Endodermal cell (in vitro differentiated cells): ENCODE data around the gene LGALS9B. TPM values are rescaled to one million over a fixed set of nuclear protein-coding genes. Genes with fewer than 3 reads are reported as not detected.
"Not testable (repeated sequence)": the region's sequence is repeated elsewhere in the genome, so short reads cannot be mapped to it uniquely, and the experiment has no call there.

Experiments used
- DNase-seq: peaks from one replicate; pipeline ENCODE4 v3.0.0-alpha.2; 2017
- H3K27ac ChIP-seq: 2 replicates; pipeline ENCODE4 v1.5.1; 2013; ENCODE audit warnings: mild to moderate bottlenecking, low read depth, low read length, moderate library complexity
- H3K27me3 ChIP-seq: 2 replicates; pipeline ENCODE4 v1.6.1; 2013; ENCODE audit warnings: mild to moderate bottlenecking, low read length, moderate library complexity; ENCODE audit not compliant: insufficient read depth, control insufficient read depth, poor library complexity, severe bottlenecking
- H3K36me3 ChIP-seq: 2 replicates; pipeline ENCODE4 v1.7.0; 2013; ENCODE audit warnings: mild to moderate bottlenecking, low read length, moderate library complexity; ENCODE audit not compliant: control insufficient read depth, insufficient read depth
- H3K4me1 ChIP-seq: one replicate; pipeline ENCODE4 v1.7.0; 2013; ENCODE audit warnings: low read length; ENCODE audit not compliant: control insufficient read depth, insufficient read depth
- H3K4me3 ChIP-seq: 2 replicates; pipeline ENCODE4 v1.5.1; 2013; ENCODE audit warnings: mild to moderate bottlenecking, low read length, moderate library complexity
- H3K9ac ChIP-seq: 2 replicates; pipeline ENCODE4 v1.6.1; 2013; ENCODE audit warnings: mild to moderate bottlenecking, low read length, moderate library complexity; ENCODE audit not compliant: poor library complexity, severe bottlenecking; ENCODE audit errors: extremely low read depth
- H3K9me3 ChIP-seq: 2 replicates; pipeline ENCODE4 v1.6.1; 2013; ENCODE audit warnings: mild to moderate bottlenecking, low read length, moderate library complexity; ENCODE audit not compliant: control insufficient read depth
- H3K27ac Mint-ChIP-seq: 2 replicates; pipeline ENCODE4 v1.8.0; 2020; ENCODE audit warnings: mixed read lengths
- H3K27me3 Mint-ChIP-seq: 2 replicates; pipeline ENCODE4 v1.8.0; 2021; ENCODE audit warnings: mild to moderate bottlenecking, mixed read lengths; ENCODE audit not compliant: insufficient read depth
- H3K36me3 Mint-ChIP-seq: 2 replicates; pipeline ENCODE4 v1.8.0; 2020; ENCODE audit warnings: low read depth, mixed read lengths
- H3K4me1 Mint-ChIP-seq: 2 replicates; pipeline ENCODE4 v1.8.0; 2020; ENCODE audit warnings: mixed read lengths
- H3K4me3 Mint-ChIP-seq: 2 replicates; pipeline ENCODE4 v1.8.0; 2020; ENCODE audit warnings: mild to moderate bottlenecking, moderate library complexity, mixed read lengths
- H3K9me3 Mint-ChIP-seq: 2 replicates; pipeline ENCODE4 v1.8.0; 2020; ENCODE audit warnings: mild to moderate bottlenecking, mixed read lengths
- WGBS, 2 experiments: methylation state at CpG; one replicate each; pipeline versions ENCODE4 v1.1.5 to v1.1.7; 2013; ENCODE audit warnings: missing lambda C conversion rate in 2 of 2, mixed read lengths in 1 of 2; ENCODE audit not compliant: insufficient coverage in 1 of 2, insufficient read length in 1 of 2; 5-methylcytosine and 5-hydroxymethylcytosine counted together
- total RNA-seq, 2 donors: library from RNA; stranded (reverse); fragmentation: NEBNext Ultra II Directional in 1 of 2; extraction: Animal tissue kit (Norgen Biotek cat#: 25700) in 1 of 2; gene quantifications; 2 replicates in 1 of 2; 3 replicates in 1 of 2; pipeline ENCODE4 v1.2.1, GENCODE V29; 2021

The LGALS9B gene
- total RNA-seq, 2 donors from 2014 or later = not detected

GRCh38 chr17:20492971-20493370, 25.6 kb upstream of the LGALS9B start:
- H3K27me3 Mint-ChIP-seq, H3K4me1 Mint-ChIP-seq, H3K4me3 Mint-ChIP-seq, H3K27me3 ChIP-seq, H3K36me3 ChIP-seq, H3K27ac ChIP-seq, H3K36me3 Mint-ChIP-seq, H3K4me3 ChIP-seq, H3K27ac Mint-ChIP-seq, H3K4me1 ChIP-seq, H3K9ac ChIP-seq, H3K9me3 ChIP-seq, H3K9me3 Mint-ChIP-seq, DNase-seq: not testable (repeated sequence)
- WGBS, 2 experiments = 94% methylated on average over 4 of the region's 8 CpGs; no CpG with 5 or more reads in 1 of the 2 experiments

GRCh38 chr17:20492099-20492498, 24.8 kb upstream of the LGALS9B start:
- H3K27me3 Mint-ChIP-seq, DNase-seq, H3K9me3 ChIP-seq, H3K9ac ChIP-seq, H3K36me3 Mint-ChIP-seq, H3K4me1 Mint-ChIP-seq, H3K4me3 ChIP-seq, H3K27ac ChIP-seq, H3K4me3 Mint-ChIP-seq, H3K27me3 ChIP-seq, H3K9me3 Mint-ChIP-seq, H3K27ac Mint-ChIP-seq, H3K4me1 ChIP-seq, H3K36me3 ChIP-seq: not testable (repeated sequence)
- 70% methylated on average over 2 of the region's 6 CpGs; no CpG with 5 or more reads in 1 of the 2 experiments for WGBS, 2 experiments

GRCh38 chr17:20484930-20485329, 17.6 kb upstream of the LGALS9B start:
- H3K27me3 Mint-ChIP-seq, H3K9ac ChIP-seq, H3K4me1 ChIP-seq, H3K9me3 Mint-ChIP-seq, H3K27ac ChIP-seq, H3K4me3 Mint-ChIP-seq, H3K36me3 ChIP-seq, H3K4me3 ChIP-seq, H3K27me3 ChIP-seq, H3K36me3 Mint-ChIP-seq, H3K27ac Mint-ChIP-seq, H3K9me3 ChIP-seq: not testable (repeated sequence)
- 21% methylated on average over 5 of the region's 6 CpGs; no CpG with 5 or more reads in 1 of the 2 experiments for WGBS, 2 experiments
- peak; percentile 67 for DNase-seq
- peaks cover 10% of the 10 kb centered on the region for H3K4me1 Mint-ChIP-seq

GRCh38 chr17:20479889-20480591, 12.7 kb upstream of the LGALS9B start:
- H3K9me3 Mint-ChIP-seq, H3K9me3 ChIP-seq, H3K27me3 ChIP-seq, H3K4me3 ChIP-seq, H3K4me1 ChIP-seq, H3K27me3 Mint-ChIP-seq, H3K36me3 ChIP-seq, H3K4me3 Mint-ChIP-seq, H3K9ac ChIP-seq, H3K27ac ChIP-seq, H3K4me1 Mint-ChIP-seq, H3K36me3 Mint-ChIP-seq: not testable (repeated sequence)
- H3K27ac Mint-ChIP-seq = peak overlapping the region; percentile 74
- 89 to 92% methylated on average over 4 to 6 of the region's 8 CpGs for WGBS, 2 experiments
- DNase-seq = peak; percentile 41

DNA sequence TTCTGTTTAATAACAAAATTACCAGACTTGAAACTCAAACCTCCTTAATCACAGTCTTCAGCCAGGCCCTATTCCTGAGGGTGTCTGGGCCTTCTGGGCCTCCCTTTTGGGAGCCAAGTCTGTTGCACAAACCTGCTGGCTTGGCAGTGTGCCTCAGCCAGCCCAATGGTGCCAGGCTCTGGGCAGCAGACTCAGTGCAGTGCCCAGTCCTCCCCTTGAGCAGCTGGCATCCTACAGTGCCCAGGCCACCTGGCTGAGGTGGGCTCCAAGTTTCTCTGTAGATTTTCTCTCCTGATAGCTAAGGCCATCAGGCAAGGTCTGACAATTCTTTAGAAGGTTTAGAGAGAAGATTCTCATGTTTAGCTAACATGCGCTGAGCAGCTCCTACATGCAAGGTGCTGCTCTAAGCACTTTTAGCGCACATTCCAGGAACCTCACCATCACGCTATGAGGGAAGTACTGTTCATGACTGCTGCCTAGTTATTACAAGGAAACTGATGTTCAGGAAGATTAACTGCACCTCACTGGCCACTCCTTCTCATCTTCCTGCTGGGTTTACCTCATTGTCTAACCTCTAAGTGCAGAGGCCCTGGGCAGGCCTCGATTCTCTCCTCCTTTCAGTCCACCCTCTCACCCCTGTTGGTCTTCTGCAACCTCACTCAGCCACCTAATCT, 10.2 kb upstream of the LGALS9B start:
- H3K36me3 Mint-ChIP-seq, H3K27me3 Mint-ChIP-seq, H3K9me3 ChIP-seq, H3K9ac ChIP-seq, H3K4me3 Mint-ChIP-seq, H3K36me3 ChIP-seq, H3K4me3 ChIP-seq, H3K27me3 ChIP-seq, H3K9me3 Mint-ChIP-seq, H3K4me1 ChIP-seq, H3K27ac Mint-ChIP-seq, H3K27ac ChIP-seq, H3K4me1 Mint-ChIP-seq: not testable (repeated sequence)
- 67 to 96% methylated on average over 1 to 2 of the region's 4 CpGs for WGBS, 2 experiments
- peak; percentile 7 for DNase-seq

DNA sequence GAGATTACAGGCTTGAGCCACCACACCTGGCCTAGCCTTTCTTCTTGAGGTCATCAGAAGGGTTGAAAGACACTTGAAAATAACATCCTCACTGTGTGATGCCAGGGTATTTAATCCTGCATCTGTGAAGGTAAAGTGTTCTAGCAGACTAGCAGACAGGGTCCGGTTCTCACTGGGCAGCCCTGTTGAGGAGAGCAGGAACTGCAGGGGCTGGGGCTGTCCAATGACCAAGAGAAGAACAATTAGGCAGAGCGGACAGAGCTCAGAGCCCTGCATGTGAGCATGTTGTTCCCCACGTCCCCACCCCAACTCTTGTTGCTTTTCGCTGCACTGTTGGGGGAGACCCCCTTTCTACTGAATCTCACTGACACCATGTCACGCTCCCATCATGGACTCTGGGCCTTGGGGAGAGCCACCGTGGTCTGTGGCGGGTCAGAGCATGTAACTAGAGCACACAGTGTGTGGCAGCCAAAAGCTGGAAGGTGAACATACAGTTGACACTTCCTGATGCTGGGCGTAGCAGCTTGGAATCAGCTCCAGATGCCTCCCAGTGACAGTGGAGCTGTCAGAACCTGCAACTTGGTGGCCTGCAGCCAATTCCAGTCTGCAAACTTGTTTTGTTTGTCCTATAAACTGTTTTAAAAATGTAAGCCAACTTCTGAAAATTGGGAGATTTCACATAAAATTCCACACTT, 7.9 kb upstream of the LGALS9B start:
- H3K27ac ChIP-seq, H3K4me3 Mint-ChIP-seq, H3K36me3 Mint-ChIP-seq, H3K27me3 Mint-ChIP-seq, H3K36me3 ChIP-seq, H3K9me3 Mint-ChIP-seq, H3K4me1 ChIP-seq, H3K27ac Mint-ChIP-seq, H3K9ac ChIP-seq, H3K4me1 Mint-ChIP-seq, H3K9me3 ChIP-seq, H3K4me3 ChIP-seq, H3K27me3 ChIP-seq: not testable (repeated sequence)
- peak; percentile 30 for DNase-seq
- WGBS, 2 experiments = 95% methylated on average over 6 of the region's 8 CpGs; no CpG with 5 or more reads in 1 of the 2 experiments

- H3K4me1 Mint-ChIP-seq, H3K4me3 ChIP-seq, H3K36me3 Mint-ChIP-seq, H3K9me3 Mint-ChIP-seq, H3K9me3 ChIP-seq, H3K4me3 Mint-ChIP-seq, H3K27ac Mint-ChIP-seq, H3K4me1 ChIP-seq, H3K9ac ChIP-seq, H3K27me3 Mint-ChIP-seq, H3K27ac ChIP-seq, DNase-seq, H3K27me3 ChIP-seq, H3K36me3 ChIP-seq: not testable (repeated sequence)
These were observed 6.7 kb upstream of the LGALS9B start for GRCh38 chr17:20474081-20474480.
